ENCODE data around the gene SNCB. TPM values are rescaled to one million over a fixed set of nuclear protein-coding genes. Genes with fewer than 3 reads are reported as not detected.

The SNCB gene
- total RNA-seq, 2 experiments from 2014 or later, result 0.31 TPM; not detected in 1

GRCh38 chr5:176659512-176659839 lies 29.1 kb upstream of the SNCB start:
- Mint-ChIP-seq H3K27ac (no peak overlapping the region), H3K4me3 (no peak overlapping the region), H3K9me3 (no peaks in the 10 kb centered on the region), H3K36me3 (peaks cover 3% of the 10 kb centered on the region), H3K27me3 (peaks cover 4% of the 10 kb centered on the region), H3K4me1 (ENCODE audit: low read depth) (peaks cover 35% of the 10 kb centered on the region)
- ChIA-PET POLR2A (no interaction called here), CTCF (interaction anchor here (0.6 to 5.3 kb wide), 19 partner anchors 9 to 453 kb away, joined by 3 to 56 read pairs (median 12); partner anchors contain the start of genes EIF4E1B, FAF2, HK3 and SNCB)
- intact Hi-C loops (cut with micrococcal nuclease), result loop anchor here (2.0 to 5.0 kb wide), 3 partner anchors 158 to 453 kb away; no protein-coding TSS in a partner anchor
- no peak for DNase-seq

GRCh38 chr5:176658817-176659511 lies 28.6 kb upstream of the SNCB start:
- Mint-ChIP-seq H3K4me3 (peak overlapping the region; percentile 11), H3K9me3 (no peaks in the 10 kb centered on the region), H3K27me3 (peaks cover under 1% of the 10 kb centered on the region), H3K36me3 (peaks cover 3% of the 10 kb centered on the region), H3K4me1 (ENCODE audit: low read depth) (peaks cover 39% of the 10 kb centered on the region), H3K27ac (no peak overlapping the region)
- DNase-seq, result peak; percentile 40
- ChIA-PET POLR2A (no interaction called here), CTCF (interaction anchor here (0.6 to 5.3 kb wide), 23 partner anchors 10 to 929 kb away, joined by 3 to 56 read pairs (median 8); partner anchors contain the start of genes EIF4E1B, FAF2, HK3 and SNCB)
- intact Hi-C loops (cut with micrococcal nuclease), result loop anchor here (2.0 to 5.0 kb wide), 3 partner anchors 158 to 453 kb away; no protein-coding TSS in a partner anchor

DNA sequence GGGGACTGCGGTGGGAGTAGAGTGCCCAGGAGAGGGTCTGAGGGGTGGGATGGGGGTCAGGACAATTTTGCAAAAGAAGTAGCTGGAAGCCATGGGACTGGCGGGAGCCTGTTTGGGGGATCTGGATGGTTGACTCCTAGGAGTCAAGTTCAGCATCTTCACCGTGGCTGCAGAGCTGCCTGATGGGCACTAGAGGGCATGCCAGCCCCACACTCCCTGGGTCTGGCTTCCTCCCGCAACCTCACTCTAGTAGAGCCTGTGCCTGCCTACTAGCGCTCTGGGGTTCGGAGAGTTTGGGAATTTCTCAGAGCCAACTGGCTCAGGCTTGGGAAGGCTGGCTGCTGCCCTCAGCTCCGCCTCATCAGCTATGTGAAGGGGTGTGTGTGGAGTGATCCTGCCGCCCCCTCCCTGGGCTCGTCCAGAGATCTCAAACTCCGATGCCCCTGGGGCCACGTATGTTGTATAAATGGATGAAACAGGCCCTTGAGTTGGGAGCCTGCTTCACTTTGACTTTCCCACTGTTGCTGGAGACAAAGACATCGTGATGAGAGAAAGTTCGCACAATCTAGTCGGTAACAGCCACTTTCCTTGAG lies 27.8 kb upstream of the SNCB start:
- POLR2A ChIA-PET, result no interaction called here
- Mint-ChIP-seq H3K36me3 (peaks cover 9% of the 10 kb centered on the region), H3K4me1 (ENCODE audit: low read depth) (peaks cover 47% of the 10 kb centered on the region), H3K27ac (no peak overlapping the region), H3K27me3 (no peaks in the 10 kb centered on the region), H3K4me3 (no peak overlapping the region), H3K9me3 (no peaks in the 10 kb centered on the region)
- CTCF ChIA-PET, result interaction anchor here (0.5 to 5.3 kb wide), 19 partner anchors 11 to 929 kb away, joined by 3 to 56 read pairs (median 4); partner anchors contain the start of genes EIF4E1B, SNCB and TSPAN17
- DNase-seq, result peak; percentile 75
- intact Hi-C loops (cut with micrococcal nuclease), result loop anchor here (2.0 to 5.0 kb wide), 3 partner anchors 159 to 454 kb away; no protein-coding TSS in a partner anchor

GRCh38 chr5:176656467-176656990 lies 26.2 kb upstream of the SNCB start:
- Mint-ChIP-seq H3K27me3 (no peaks in the 10 kb centered on the region), H3K27ac (no peak overlapping the region), H3K36me3 (peaks cover 13% of the 10 kb centered on the region), H3K9me3 (no peaks in the 10 kb centered on the region), H3K4me3 (no peak overlapping the region), H3K4me1 (ENCODE audit: low read depth) (peaks cover 61% of the 10 kb centered on the region)
- POLR2A ChIA-PET, result no interaction called here
- DNase-seq, result no peak
- CTCF ChIA-PET, result interaction anchor here (0.5 to 5.3 kb wide), 9 partner anchors 9 to 860 kb away, joined by 3 to 56 read pairs (median 5); partner anchors contain the start of gene TSPAN17
- intact Hi-C loops (cut with micrococcal nuclease), result loop anchor here (5.0 kb wide), 2 partner anchors 161 to 456 kb away; no protein-coding TSS in a partner anchor

GRCh38 chr5:176654856-176655255 lies 24.5 kb upstream of the SNCB start:
- Mint-ChIP-seq H3K27me3 (no peaks in the 10 kb centered on the region), H3K36me3 (peaks cover 13% of the 10 kb centered on the region), H3K4me3 (no peak overlapping the region), H3K9me3 (no peaks in the 10 kb centered on the region), H3K4me1 (ENCODE audit: low read depth) (peaks cover 67% of the 10 kb centered on the region), H3K27ac (no peak overlapping the region)
- ChIA-PET POLR2A (no interaction called here), CTCF (interaction anchor here (1.2 to 1.6 kb wide), 2 partner anchors 239 to 459 kb away, joined by 3 to 4 read pairs; no protein-coding TSS in a partner anchor)
- intact Hi-C loops (cut with micrococcal nuclease), result loop anchor here (5.0 kb wide), 2 partner anchors 162 to 457 kb away; no protein-coding TSS in a partner anchor
- DNase-seq, result peak; percentile 44

DNA sequence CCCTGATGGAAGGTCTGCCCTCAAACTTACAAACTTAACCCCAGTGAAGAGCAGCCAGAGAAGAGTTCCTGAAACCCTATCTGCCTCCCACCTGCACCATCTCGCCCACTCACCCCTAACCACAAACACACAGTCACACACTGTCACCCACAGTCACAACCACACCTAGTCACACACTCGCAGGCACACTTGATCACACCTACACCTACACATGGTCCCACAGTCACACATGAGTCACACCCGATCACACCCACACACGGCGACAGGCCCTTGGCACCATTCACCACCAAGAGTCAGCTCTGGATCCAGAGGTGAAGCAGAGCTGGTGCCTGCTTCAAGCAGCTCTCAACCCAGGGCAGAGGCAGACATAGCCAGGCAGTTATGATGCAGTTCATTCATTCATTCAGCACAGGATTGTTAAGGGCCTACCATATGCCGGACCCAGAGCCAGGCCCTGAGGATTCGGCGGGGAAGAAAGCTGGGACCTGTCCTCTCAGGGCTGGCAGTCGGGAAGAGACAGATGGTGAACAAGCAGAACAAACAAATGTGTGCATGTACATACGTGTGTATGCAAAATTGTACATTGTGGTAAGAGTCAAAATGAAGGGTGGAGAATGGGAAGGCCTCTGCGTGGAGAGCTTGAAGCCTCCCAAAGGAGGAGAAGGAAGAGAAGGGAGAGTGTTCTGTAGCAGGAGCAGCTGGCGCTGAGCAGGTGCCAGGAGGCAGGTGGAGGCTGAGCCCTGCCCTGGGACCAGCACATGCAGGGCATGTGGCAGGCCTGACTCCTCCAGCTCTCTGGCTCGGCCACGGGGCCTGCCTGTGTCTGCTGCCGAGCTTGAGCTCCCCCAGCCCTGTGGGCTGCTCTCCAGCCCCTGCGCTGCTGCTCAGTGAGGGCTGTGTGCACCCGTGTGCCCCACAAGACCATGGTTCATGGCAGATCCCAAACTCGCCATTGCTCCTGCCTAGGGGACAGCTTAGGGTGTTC lies 23.4 kb upstream of the SNCB start:
- peaks cover 68% of the 10 kb centered on the region for H3K4me1 Mint-ChIP-seq (ENCODE audit: low read depth)
- H3K27me3 Mint-ChIP-seq, result no peaks in the 10 kb centered on the region
- CTCF ChIA-PET, result interaction anchor here (1.2 to 1.6 kb wide), 2 partner anchors 238 to 460 kb away, joined by 3 to 4 read pairs; no protein-coding TSS in a partner anchor
- POLR2A ChIA-PET, result no interaction called here
- intact Hi-C loops (cut with micrococcal nuclease), result no loop called here
- peak overlapping the region; percentile 46 for H3K27ac Mint-ChIP-seq
- DNase-seq, result peak; percentile 90
- no peaks in the 10 kb centered on the region for H3K9me3 Mint-ChIP-seq
- H3K36me3 Mint-ChIP-seq, result peaks cover 13% of the 10 kb centered on the region
- H3K4me3 Mint-ChIP-seq, result no peak overlapping the region

DNA sequence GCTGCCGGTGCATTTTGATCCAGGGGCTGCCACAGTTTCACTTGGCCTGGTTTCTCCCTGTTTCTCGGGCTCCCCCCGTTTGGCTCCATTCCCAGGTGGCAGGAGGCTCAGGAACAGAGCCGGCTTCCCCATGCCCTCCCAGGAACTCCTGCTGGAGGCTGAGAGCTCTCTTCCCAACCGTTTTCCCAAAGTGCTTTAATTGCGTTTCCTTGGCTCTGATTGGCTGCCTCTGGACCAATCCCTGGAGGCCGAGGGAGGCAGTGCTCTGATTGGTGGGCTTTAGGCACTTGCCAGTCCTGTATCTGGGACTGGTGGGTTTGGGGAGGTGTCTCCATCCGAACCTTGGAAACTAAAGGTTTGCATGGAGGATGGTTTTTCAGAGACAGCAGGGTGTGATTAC lies 21.8 kb upstream of the SNCB start:
- CTCF ChIA-PET, result interaction anchor here (1.0 to 8.9 kb wide), 2 partner anchors 9 to 16 kb away, joined by 3 to 65 read pairs; no protein-coding TSS in a partner anchor
- POLR2A ChIA-PET, result interaction anchor here (0.6 kb wide), 1 partner anchor 352 kb away, joined by 3 read pairs; no protein-coding TSS in a partner anchor
- Mint-ChIP-seq H3K9me3 (no peaks in the 10 kb centered on the region), H3K4me3 (no peak overlapping the region), H3K36me3 (peaks cover 13% of the 10 kb centered on the region), H3K27ac (no peak overlapping the region), H3K4me1 (ENCODE audit: low read depth) (peaks cover 63% of the 10 kb centered on the region), H3K27me3 (no peaks in the 10 kb centered on the region)
- no peak for DNase-seq
- intact Hi-C loops (cut with micrococcal nuclease), result no loop called here

- Mint-ChIP-seq H3K36me3 (peaks cover 13% of the 10 kb centered on the region), H3K4me3 (no peak overlapping the region), H3K27ac (no peak overlapping the region), H3K9me3 (no peaks in the 10 kb centered on the region), H3K27me3 (no peaks in the 10 kb centered on the region), H3K4me1 (ENCODE audit: low read depth) (peaks cover 68% of the 10 kb centered on the region)
- ChIA-PET POLR2A (interaction anchor here (0.6 kb wide), 1 partner anchor 353 kb away, joined by 3 read pairs; no protein-coding TSS in a partner anchor), CTCF (interaction anchor here (8.9 kb wide), 1 partner anchor 9 kb away, joined by 65 read pairs; no protein-coding TSS in a partner anchor)
- DNase-seq, result no peak
- intact Hi-C loops (cut with micrococcal nuclease), result no loop called here
These were observed 21.2 kb upstream of the SNCB start for GRCh38 chr5:176651472-176651980.

DNA sequence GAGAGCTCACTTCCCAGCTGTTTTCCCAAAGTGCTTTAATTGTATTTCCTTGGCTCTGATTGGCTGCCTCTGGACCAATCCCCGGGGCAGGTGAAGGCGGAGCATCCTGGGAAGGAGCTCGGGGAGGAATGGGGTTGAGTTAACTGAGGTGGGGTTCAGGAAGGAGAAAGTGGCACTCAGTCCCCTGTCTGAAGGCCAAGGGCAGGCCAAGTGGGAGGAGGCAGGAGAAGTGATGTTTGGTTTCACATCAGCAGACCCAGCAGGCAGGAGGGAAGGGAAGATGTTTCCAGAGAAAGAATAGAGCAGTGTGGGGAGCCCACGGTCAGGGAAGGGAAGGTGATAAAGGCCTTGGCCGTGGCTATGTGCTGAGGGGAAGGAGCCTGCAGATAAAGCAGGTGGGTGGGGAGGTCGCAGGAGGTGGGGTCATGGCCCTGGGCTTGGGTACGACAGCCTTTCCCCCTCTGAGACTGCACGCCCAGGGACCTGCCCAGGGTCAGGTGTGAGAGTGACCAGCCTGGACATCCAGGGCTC lies 20.1 kb upstream of the SNCB start:
- H3K27ac Mint-ChIP-seq, result no peak overlapping the region
- CTCF ChIA-PET, result interaction anchor here (8.9 kb wide), 1 partner anchor 10 kb away, joined by 65 read pairs; no protein-coding TSS in a partner anchor
- no peaks in the 10 kb centered on the region for H3K9me3 Mint-ChIP-seq
- POLR2A ChIA-PET, result no interaction called here
- H3K4me3 Mint-ChIP-seq, result no peak overlapping the region
- H3K4me1 Mint-ChIP-seq (ENCODE audit: low read depth), result peaks cover 76% of the 10 kb centered on the region
- intact Hi-C loops (cut with micrococcal nuclease), result no loop called here
- DNase-seq, result no peak
- H3K27me3 Mint-ChIP-seq, result no peaks in the 10 kb centered on the region
- peaks cover 13% of the 10 kb centered on the region for H3K36me3 Mint-ChIP-seq

- DNase-seq, result peak; percentile 27
- intact Hi-C loops (cut with micrococcal nuclease), result loop anchor here (5.0 kb wide), 1 partner anchor 51 kb away; no protein-coding TSS in a partner anchor
- POLR2A ChIA-PET, result no interaction called here
- H3K27me3 Mint-ChIP-seq, result no peaks in the 10 kb centered on the region
- H3K36me3 Mint-ChIP-seq, result peaks cover 9% of the 10 kb centered on the region
- H3K27ac Mint-ChIP-seq, result peak overlapping the region; percentile 68
- H3K4me1 Mint-ChIP-seq (ENCODE audit: low read depth), result peaks cover 62% of the 10 kb centered on the region
- H3K4me3 Mint-ChIP-seq, result peak overlapping the region; percentile 86
- CTCF ChIA-PET, result interaction anchor here (3.1 to 8.9 kb wide), 2 partner anchors 9 to 12 kb away, joined by 25 to 65 read pairs; no protein-coding TSS in a partner anchor
- no peaks in the 10 kb centered on the region for H3K9me3 Mint-ChIP-seq
These were observed 18.3 kb upstream of the SNCB start for GRCh38 chr5:176648474-176649194.

All from activated CD4-positive, alpha-beta memory T cell treated with anti-CD3 and anti-CD28 coated beads for 36 hours (primary cell).